DOHH2 (cell line): ENCODE results near the gene MRPS26.

ENCODE experiments used
- H3F3A ChIP-seq: fragments of 200-600 bp; sonication (generic), shearing (Covaris generic); 2 replicates; pipeline ENCODE4 v1.6.0; 2016; ENCODE audit warnings: antibody characterized with exemption, mild to moderate bottlenecking; ENCODE audit not compliant: control insufficient read depth, insufficient read depth
- H3K27ac ChIP-seq: fragments of 200-600 bp; sonication (generic); 2 replicates; pipeline ENCODE4 v1.5.1; 2014; ENCODE audit warnings: low read depth, mild to moderate bottlenecking, low read length, moderate library complexity
- H3K27me3 ChIP-seq: fragments of 200-600 bp; sonication (generic); 2 replicates; pipeline ENCODE4 v1.6.1; 2014; ENCODE audit warnings: mild to moderate bottlenecking, low read length, mixed read lengths; ENCODE audit not compliant: control insufficient read depth
- H3K36me3 ChIP-seq: fragments of 200-600 bp; sonication (generic); 2 replicates; pipeline ENCODE4 v1.6.1; 2014; ENCODE audit warnings: mild to moderate bottlenecking, low read length, moderate library complexity, mixed read lengths; ENCODE audit not compliant: control insufficient read depth
- H3K4me1 ChIP-seq: fragments of 200-600 bp; sonication (generic); 2 replicates; pipeline ENCODE4 v1.6.1; 2014; ENCODE audit warnings: mild to moderate bottlenecking, low read length, mixed read lengths; ENCODE audit not compliant: control insufficient read depth
- H3K4me2 ChIP-seq: fragments of 200-600 bp; sonication (generic); 2 replicates; pipeline ENCODE4 v1.6.0; 2014; ENCODE audit warnings: mild to moderate bottlenecking, low read length, moderate library complexity
- H3K4me3 ChIP-seq: fragments of 200-600 bp; sonication (generic); 2 replicates; pipeline ENCODE4 v1.5.1; 2014; ENCODE audit warnings: mild to moderate bottlenecking, low read length, mixed read lengths
- H3K79me2 ChIP-seq: fragments of 200-600 bp; sonication (generic); 2 replicates; pipeline ENCODE4 v1.6.1; 2014; ENCODE audit warnings: mild to moderate bottlenecking, low read length, mixed read lengths; ENCODE audit not compliant: control insufficient read depth
- H3K9me2 ChIP-seq: fragments of 200-600 bp; sonication (generic); replicated peaks from 2 replicates; pipeline ENCODE4 v1.6.1; 2014; ENCODE audit warnings: mild to moderate bottlenecking, low read length, mixed read lengths; ENCODE audit not compliant: control insufficient read depth
- H3K9me3 ChIP-seq: fragments of 200-600 bp; sonication (generic); 2 replicates; pipeline ENCODE4 v1.6.1; 2014; ENCODE audit warnings: antibody characterized with exemption, low read length, mixed read lengths; ENCODE audit not compliant: control insufficient read depth, insufficient read depth
- H4K20me1 ChIP-seq: fragments of 200-600 bp; sonication (generic); 2 replicates; pipeline ENCODE4 v1.6.0; 2014; ENCODE audit warnings: low read depth, mild to moderate bottlenecking, antibody characterized with exemption, low read length, moderate library complexity; ENCODE audit not compliant: control insufficient read depth, insufficient read depth
- EZH2phosphoT487 ChIP-seq: fragments of 200-600 bp; sonication (generic); IDR thresholded peaks from 2 replicates; pipeline ENCODE4 v1.6.1; 2017; ENCODE audit warnings: borderline replicate concordance, mild to moderate bottlenecking, antibody characterized with exemption, low read length, moderate library complexity, mixed read lengths
- TF ChIP-seq, protein P1 (sequence below): fragments of 200-600 bp; sonication (generic); IDR thresholded peaks from one replicate; pipeline ENCODE4 v1.5.1; 2014; ENCODE audit warnings: antibody characterized with exemption, mild to moderate bottlenecking, low read depth, low read length; ENCODE audit not compliant: poor library complexity, severe bottlenecking

MRPS26 gene

DNA sequence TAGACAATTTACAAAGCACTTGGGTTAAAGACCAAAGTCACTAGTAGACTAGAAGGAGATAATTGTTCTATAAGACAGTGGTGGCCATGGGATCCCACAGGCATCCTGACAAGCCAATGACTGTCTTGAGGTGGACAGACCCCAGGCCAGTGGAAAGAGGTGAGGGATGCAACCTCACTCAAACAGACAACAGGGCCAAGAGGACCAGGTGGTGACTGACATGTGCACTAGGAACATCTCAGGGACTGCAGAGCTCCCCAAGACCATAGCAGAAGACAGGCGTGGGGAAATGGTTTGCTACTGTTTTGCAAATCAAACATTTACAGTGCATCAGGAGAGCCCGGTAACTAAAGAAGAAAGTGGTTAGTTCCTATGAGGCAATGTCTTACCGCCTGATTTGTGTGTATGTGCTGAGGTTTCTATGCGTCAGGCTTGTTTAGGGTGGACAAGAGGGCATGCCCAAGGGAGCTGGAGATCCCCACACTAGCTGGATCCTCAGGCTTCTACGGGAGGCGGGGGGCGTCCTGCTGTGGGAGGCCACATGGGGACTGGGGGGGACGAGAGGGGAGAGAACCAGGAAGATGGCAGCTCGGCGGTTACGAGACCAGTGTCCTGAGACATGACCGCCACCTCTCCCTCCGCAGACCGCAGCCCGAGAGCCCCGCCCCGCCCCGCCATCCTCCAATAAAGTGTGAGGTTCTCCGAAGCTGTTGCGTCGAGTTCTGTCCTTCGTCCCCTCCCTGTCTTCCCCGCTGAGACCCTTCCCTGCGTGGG is 623 bp upstream of the MRPS26 start:
- H3K4me1 ChIP-seq: peaks cover 19% of the 10 kb centered on the region
- 0 out of 2 replicates have a peak, but pooled peaks cover 4% of the 10 kb centered on the region for H3F3A ChIP-seq
- no peaks in the 10 kb centered on the region for H3K9me2 ChIP-seq
- H3K36me3 ChIP-seq: peaks cover 40% of the 10 kb centered on the region
- H3K9me3 ChIP-seq: no peaks in the 10 kb centered on the region
- peak overlapping the region; percentile 86 for H3K4me3 ChIP-seq
- H3K4me2 ChIP-seq: peak overlapping the region; percentile 79
- no peaks in the 10 kb centered on the region for H3K27me3 ChIP-seq
- TF ChIP-seq, protein P1, sequence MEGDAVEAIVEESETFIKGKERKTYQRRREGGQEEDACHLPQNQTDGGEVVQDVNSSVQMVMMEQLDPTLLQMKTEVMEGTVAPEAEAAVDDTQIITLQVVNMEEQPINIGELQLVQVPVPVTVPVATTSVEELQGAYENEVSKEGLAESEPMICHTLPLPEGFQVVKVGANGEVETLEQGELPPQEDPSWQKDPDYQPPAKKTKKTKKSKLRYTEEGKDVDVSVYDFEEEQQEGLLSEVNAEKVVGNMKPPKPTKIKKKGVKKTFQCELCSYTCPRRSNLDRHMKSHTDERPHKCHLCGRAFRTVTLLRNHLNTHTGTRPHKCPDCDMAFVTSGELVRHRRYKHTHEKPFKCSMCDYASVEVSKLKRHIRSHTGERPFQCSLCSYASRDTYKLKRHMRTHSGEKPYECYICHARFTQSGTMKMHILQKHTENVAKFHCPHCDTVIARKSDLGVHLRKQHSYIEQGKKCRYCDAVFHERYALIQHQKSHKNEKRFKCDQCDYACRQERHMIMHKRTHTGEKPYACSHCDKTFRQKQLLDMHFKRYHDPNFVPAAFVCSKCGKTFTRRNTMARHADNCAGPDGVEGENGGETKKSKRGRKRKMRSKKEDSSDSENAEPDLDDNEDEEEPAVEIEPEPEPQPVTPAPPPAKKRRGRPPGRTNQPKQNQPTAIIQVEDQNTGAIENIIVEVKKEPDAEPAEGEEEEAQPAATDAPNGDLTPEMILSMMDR: no peak
- no peak for TF ChIP-seq EZH2phosphoT487
- H4K20me1 ChIP-seq: no peaks in the 10 kb centered on the region
- peak overlapping the region; percentile 24; the same call in 1 of the 2 replicates for H3K27ac ChIP-seq
- H3K79me2 ChIP-seq: peaks cover 24% of the 10 kb centered on the region

DNA sequence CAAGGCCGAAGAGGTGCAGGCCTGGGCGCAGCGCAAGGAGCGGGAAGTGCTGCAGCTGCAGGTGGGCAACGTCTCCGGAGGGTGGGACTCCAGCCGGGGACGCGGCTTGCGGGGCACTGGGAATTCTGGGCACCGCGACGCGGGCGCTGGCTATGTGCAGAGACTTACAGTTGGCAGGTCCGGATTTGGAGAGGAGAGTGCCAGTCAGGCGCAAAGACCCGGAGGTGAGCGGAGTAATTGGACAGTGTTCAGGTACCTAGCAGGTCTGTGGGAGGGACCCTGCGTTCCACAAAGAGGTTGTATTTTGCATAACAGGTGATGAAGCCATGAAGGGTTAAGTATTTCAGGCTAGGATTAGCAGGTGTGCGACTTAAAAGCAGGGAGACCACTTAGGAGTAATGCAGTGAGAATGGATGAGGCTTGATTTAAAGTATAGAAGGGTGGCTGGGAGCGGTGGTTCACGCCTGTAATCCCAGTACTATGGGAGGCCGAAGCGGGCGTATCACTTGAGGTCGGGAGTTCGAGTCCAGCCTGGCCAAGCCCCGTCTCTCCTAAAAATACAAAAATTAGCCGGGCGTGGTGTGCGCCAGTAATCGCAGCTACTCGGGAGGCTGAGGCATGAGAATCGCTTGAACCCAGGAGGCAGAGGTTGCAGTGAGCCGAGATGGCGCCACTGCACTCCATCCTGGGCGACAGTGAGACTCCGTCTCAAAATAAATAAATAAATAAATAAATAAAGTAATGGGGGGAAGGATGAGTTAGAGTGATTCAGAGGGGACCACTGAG is 1.0 kb downstream of the MRPS26 start:
- peak overlapping the region; percentile 24; the same call in 1 of the 2 replicates for H3K27ac ChIP-seq

DNA sequence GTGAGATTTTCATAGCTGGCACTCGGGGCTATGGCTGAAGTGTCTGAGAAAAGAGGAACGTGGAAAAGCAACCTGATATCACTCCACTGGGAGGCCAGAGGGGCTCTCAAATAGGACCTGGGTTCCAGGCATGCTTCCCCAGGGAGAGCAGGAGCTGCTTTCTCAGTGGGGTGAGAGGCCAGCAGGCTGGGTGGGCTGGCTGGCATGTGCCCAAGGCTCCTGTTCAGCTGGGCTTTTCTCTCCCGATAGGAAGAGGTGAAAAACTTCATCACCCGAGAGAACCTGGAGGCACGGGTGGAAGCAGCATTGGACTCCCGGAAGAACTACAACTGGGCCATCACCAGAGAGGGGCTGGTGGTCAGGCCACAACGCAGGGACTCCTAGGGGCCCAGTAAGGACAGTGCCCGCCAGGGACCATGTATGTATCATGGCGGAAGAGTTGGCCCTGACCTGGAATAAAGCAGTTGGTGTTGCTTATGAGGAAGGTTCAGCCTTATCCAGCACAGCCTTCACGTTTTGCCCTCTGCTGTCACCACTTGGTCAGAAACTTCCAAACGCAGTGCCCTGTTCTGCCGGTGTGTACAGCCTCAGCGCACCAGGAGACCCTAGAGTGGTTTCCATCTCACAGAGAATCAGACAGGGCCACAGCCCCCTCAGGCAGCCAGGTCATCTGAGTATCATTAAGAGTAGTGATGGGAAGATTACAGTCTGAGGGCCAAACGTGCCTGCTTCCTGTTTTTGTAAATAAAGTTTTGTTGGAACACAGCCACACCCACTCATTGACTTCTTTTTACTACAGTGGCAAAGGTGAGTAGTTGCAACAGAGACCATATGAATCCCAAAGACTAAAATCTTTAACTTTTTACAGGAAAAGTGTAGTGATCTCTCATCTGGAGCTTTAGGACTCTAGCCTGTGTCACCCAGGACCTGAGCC is 1.9 kb downstream of the MRPS26 start:
- no peaks in the 10 kb centered on the region for H4K20me1 ChIP-seq
- peaks cover 24% of the 10 kb centered on the region for H3K79me2 ChIP-seq
- no peaks in the 10 kb centered on the region for H3K9me2 ChIP-seq
- H3K4me1 ChIP-seq: peaks cover 19% of the 10 kb centered on the region
- H3K36me3 ChIP-seq: peaks cover 39% of the 10 kb centered on the region
- H3K9me3 ChIP-seq: no peaks in the 10 kb centered on the region
- no peaks in the 10 kb centered on the region for H3K27me3 ChIP-seq
- H3F3A ChIP-seq: 0 out of 2 replicates have a peak, but pooled peaks cover 2% of the 10 kb centered on the region
- H3K27ac ChIP-seq: no peak overlapping the region
- H3K4me2 ChIP-seq: peak overlapping the region; percentile 79; the same call in 1 of the 2 replicates
- H3K4me3 ChIP-seq: 0 out of 2 replicates have a peak overlapping the region, but pooled peaks have one; percentile 86
- TF ChIP-seq, protein P1: no peak
- no peak for TF ChIP-seq EZH2phosphoT487

More for the DNA sequence above, 1.0 kb downstream of the MRPS26 start:
- 0 out of 2 replicates have a peak, but pooled peaks cover 6% of the 10 kb centered on the region for H3F3A ChIP-seq
- H3K4me2 ChIP-seq: peak overlapping the region; percentile 79
- peaks cover 19% of the 10 kb centered on the region for H3K4me1 ChIP-seq
- TF ChIP-seq, protein P1: no peak
- TF ChIP-seq EZH2phosphoT487: no peak
- H3K4me3 ChIP-seq: peak overlapping the region; percentile 86
- H3K9me3 ChIP-seq: no peaks in the 10 kb centered on the region
- H3K9me2 ChIP-seq: no peaks in the 10 kb centered on the region
- H4K20me1 ChIP-seq: no peaks in the 10 kb centered on the region
- peaks cover 39% of the 10 kb centered on the region for H3K36me3 ChIP-seq
- H3K79me2 ChIP-seq: peaks cover 24% of the 10 kb centered on the region
- no peaks in the 10 kb centered on the region for H3K27me3 ChIP-seq
